Activated naive CD4-positive, alpha-beta T cell treated with anti-CD3 and anti-CD28 coated beads for 36 hours (primary cell): ENCODE measurements around the gene SLC1A1. TPM values are rescaled to one million over a fixed set of nuclear protein-coding genes. Genes with fewer than 3 reads are reported as not detected.

Experiments used
- CTCF ChIA-PET: fragments of 350-600 bp; sonication (Branson Sonifier 250); formaldehyde crosslinking; loops from one replicate; lab custom pipeline; 2021; ENCODE audit warnings: antibody characterized with exemption; lab: Charles Lee
- DNase-seq: peaks from one replicate; pipeline ENCODE4 v3.0.0-alpha.2; 2020
- H3K27ac Mint-ChIP-seq: one replicate; pipeline ENCODE4 v1.8.0; 2021; ENCODE audit warnings: mild to moderate bottlenecking, mixed read lengths
- H3K27me3 Mint-ChIP-seq: one replicate; pipeline ENCODE4 v1.8.0; 2021; ENCODE audit warnings: low read depth, mixed read lengths
- H3K36me3 Mint-ChIP-seq: one replicate; pipeline ENCODE4 v1.8.0; 2021; ENCODE audit warnings: low read depth, mixed read lengths
- H3K4me1 Mint-ChIP-seq: one replicate; pipeline ENCODE4 v1.8.0; 2021; ENCODE audit warnings: low read depth, mixed read lengths
- H3K4me3 Mint-ChIP-seq: one replicate; pipeline ENCODE4 v1.8.0; 2021; ENCODE audit warnings: mild to moderate bottlenecking, moderate library complexity, mixed read lengths
- H3K9me3 Mint-ChIP-seq: one replicate; pipeline ENCODE4 v1.8.0; 2021; ENCODE audit warnings: mixed read lengths
- intact Hi-C: fragments of 100-400 bp; cut with micrococcal nuclease; formaldehyde crosslinking; loops from one replicate; pipeline ENCODE4 v1.15.1; 2023
- total RNA-seq, 2 experiments: library from RNA; stranded (reverse); gene quantifications; one replicate each; pipeline ENCODE4 v1.2.3, GENCODE V29; 2021

SLC1A1 gene
- total RNA-seq, 2 experiments from 2014 or later, result not detected

GRCh38 chr9:4507306-4508130 is 17.2 kb downstream of the SLC1A1 start:
- intact Hi-C loops, result no loop called here
- no peaks in the 10 kb centered on the region for H3K4me1 Mint-ChIP-seq
- no peaks in the 10 kb centered on the region for H3K9me3 Mint-ChIP-seq
- H3K36me3 Mint-ChIP-seq, result no peaks in the 10 kb centered on the region
- H3K4me3 Mint-ChIP-seq, result no peak overlapping the region
- H3K27ac Mint-ChIP-seq, result no peak overlapping the region
- CTCF ChIA-PET, result interaction anchor here (0.6 to 1.5 kb wide), 2 partner anchors 191 to 636 kb away, joined by 3 read pairs; no protein-coding TSS in a partner anchor
- no peaks in the 10 kb centered on the region for H3K27me3 Mint-ChIP-seq
- no peak for DNase-seq

DNA sequence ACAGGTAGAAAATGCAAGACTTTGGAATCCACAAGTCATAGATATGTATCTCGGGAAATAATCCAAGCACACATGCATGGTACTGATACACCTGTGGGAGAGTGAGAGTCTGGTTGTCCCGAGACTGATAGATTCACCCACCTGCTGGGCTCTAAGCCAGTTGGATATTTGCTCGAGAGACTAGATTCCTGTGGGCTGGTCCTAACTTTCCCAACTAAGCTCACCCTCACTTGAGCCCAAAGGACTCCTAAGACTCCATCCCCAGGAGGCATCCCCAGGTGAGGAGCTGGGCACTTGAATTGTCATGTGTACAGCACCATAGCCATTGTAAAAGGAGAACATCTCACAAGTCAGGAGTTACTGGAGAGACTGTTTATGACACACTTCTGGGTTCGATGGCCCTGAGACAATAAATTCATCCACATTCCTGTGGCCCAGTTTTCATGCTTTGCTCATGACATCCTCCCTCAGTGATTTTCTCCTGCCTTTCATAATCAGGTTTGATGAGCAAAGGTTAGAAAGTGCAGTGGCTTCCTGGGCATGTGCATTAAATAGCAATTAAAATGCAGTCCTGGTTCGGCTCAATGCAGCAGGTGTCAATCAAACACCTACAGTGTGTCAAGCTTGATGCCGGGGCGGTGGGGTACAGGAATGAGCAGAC is 18.1 kb downstream of the SLC1A1 start:
- CTCF ChIA-PET, result interaction anchor here (1.5 kb wide), 1 partner anchor 192 kb away, joined by 3 read pairs; no protein-coding TSS in a partner anchor
- intact Hi-C loops, result no loop called here
- no peak overlapping the region for H3K27ac Mint-ChIP-seq

DNA sequence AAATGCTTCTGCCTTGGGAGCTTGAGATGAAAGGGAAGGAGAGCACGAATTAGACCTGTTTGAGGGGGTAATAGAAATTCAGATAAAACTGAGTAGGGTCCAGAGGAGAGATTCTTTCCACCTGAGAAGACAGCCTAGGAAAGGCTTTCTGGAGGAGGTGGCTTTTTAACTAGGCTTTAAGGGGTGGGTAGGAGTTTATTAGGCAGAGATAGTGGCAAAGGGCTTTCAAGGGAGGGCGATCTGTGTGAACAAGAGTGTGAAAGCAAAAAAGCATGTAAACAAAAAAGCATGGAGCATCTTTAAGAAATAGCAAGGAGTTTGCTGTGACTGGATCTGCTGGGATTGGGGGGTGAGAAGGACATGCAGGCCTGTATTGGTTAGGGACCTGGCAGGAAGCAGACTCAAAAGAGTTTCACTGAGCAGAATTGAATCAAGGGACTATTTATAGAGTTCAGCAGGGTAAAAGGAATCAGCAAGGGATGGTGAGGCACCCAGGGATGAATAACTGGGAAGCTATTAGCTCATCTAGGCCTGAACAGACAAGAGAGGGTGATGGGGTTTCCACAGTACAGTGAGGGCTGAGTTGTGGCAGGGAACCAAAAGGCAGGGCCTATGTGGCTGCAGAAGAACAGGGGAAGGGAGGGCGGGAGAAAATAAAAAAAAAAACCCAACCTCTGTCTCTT is 18.8 kb downstream of the SLC1A1 start:
- H3K4me1 Mint-ChIP-seq, result no peaks in the 10 kb centered on the region
- DNase-seq, result no peak
- CTCF ChIA-PET, result interaction anchor here (1.5 kb wide), 1 partner anchor 193 kb away, joined by 3 read pairs; no protein-coding TSS in a partner anchor
- no peaks in the 10 kb centered on the region for H3K9me3 Mint-ChIP-seq
- no peak overlapping the region for H3K27ac Mint-ChIP-seq
- no peaks in the 10 kb centered on the region for H3K27me3 Mint-ChIP-seq
- H3K36me3 Mint-ChIP-seq, result no peaks in the 10 kb centered on the region
- no peak overlapping the region for H3K4me3 Mint-ChIP-seq
- intact Hi-C loops, result no loop called here

More for the DNA sequence above, 18.1 kb downstream of the SLC1A1 start:
- H3K9me3 Mint-ChIP-seq, result no peaks in the 10 kb centered on the region
- no peaks in the 10 kb centered on the region for H3K4me1 Mint-ChIP-seq
- H3K27me3 Mint-ChIP-seq, result no peaks in the 10 kb centered on the region
- no peak for DNase-seq
- no peak overlapping the region for H3K4me3 Mint-ChIP-seq
- no peaks in the 10 kb centered on the region for H3K36me3 Mint-ChIP-seq

- Mint-ChIP-seq H3K9me3 (no peaks in the 10 kb centered on the region), H3K4me3 (no peak overlapping the region), H3K27ac (no peak overlapping the region), H3K36me3 (no peaks in the 10 kb centered on the region), H3K4me1 (no peaks in the 10 kb centered on the region), H3K27me3 (no peaks in the 10 kb centered on the region)
- CTCF ChIA-PET, result no interaction called here
- DNase-seq, result no peak
- intact Hi-C loops, result no loop called here
Observed at GRCh38 chr9:4509590-4509984, 19.3 kb downstream of the SLC1A1 start.

DNA sequence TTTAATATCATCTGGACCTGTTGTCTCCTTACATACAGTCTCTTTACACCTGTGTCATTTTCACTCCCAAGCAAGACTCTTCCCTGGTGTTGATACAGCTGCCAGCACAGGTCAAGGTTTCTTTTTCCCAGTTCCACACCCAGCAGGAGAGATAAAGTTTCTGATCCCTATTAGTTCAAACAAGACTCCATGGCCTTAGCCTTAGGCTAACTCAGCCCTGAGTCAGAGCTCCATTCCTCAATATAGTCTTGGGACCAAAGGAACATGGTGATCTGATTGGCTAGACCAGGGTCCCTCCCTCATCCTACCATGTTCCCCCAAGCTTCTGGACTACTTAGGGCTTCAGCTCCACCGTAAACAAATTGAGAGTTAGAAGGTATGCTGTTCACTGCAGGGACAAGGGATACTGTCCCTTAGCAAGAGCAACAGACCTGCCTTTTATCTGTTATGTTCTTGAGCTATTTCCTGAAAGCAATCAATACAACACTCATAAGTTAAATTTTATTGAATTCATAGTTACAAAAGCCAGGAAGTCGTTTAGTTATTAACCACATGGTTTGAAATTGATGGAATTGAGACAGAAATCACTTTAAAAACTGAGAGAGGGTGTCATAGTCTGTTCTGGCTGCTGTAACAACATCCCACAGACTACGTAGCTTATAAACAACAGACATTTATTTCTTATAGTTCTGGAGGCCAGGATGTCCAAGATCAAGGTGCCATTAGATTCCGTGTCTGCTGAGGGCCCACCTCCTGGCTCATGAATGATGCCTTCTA is 20.5 kb downstream of the SLC1A1 start:
- no peak overlapping the region for H3K4me3 Mint-ChIP-seq
- no peaks in the 10 kb centered on the region for H3K27me3 Mint-ChIP-seq
- intact Hi-C loops, result no loop called here
- no peaks in the 10 kb centered on the region for H3K36me3 Mint-ChIP-seq
- H3K4me1 Mint-ChIP-seq, result no peaks in the 10 kb centered on the region
- H3K9me3 Mint-ChIP-seq, result no peaks in the 10 kb centered on the region
- DNase-seq, result no peak
- CTCF ChIA-PET, result no interaction called here
- H3K27ac Mint-ChIP-seq, result no peak overlapping the region

- H3K27ac Mint-ChIP-seq, result no peak overlapping the region
- no peaks in the 10 kb centered on the region for H3K36me3 Mint-ChIP-seq
- CTCF ChIA-PET, result interaction anchor here (0.5 to 1.0 kb wide), 2 partner anchors 8 to 97 kb away, joined by 3 read pairs; no protein-coding TSS in a partner anchor
- no peak overlapping the region for H3K4me3 Mint-ChIP-seq
- no peak for DNase-seq
- no peaks in the 10 kb centered on the region for H3K27me3 Mint-ChIP-seq
- H3K4me1 Mint-ChIP-seq, result peaks cover 10% of the 10 kb centered on the region
- intact Hi-C loops, result loop anchor here (5.0 kb wide), 1 partner anchor 38 kb away; no protein-coding TSS in a partner anchor
- H3K9me3 Mint-ChIP-seq, result no peaks in the 10 kb centered on the region
Observed at GRCh38 chr9:4514252-4515128, 24.2 kb downstream of the SLC1A1 start.

DNA sequence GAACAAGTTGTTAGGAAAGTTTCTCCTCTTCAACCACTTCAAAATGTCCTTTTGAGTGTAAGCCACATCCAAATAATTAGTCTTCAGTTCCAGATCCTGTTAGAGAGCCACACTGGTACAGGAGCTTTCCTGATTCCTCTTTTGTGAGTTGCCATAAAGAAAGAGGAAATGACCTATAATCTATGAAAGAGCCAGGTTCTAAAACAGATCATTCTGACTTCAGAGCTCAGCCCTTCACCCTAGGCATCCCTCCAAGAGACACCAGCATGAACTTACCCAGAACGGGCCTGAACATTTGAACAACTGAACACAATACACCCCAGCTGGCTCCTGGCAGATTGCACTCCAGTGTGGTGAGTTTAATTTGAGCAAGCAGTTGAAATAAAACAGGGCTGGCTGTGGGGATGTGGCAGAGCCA is 25.7 kb downstream of the SLC1A1 start:
- no peaks in the 10 kb centered on the region for H3K9me3 Mint-ChIP-seq

DNA sequence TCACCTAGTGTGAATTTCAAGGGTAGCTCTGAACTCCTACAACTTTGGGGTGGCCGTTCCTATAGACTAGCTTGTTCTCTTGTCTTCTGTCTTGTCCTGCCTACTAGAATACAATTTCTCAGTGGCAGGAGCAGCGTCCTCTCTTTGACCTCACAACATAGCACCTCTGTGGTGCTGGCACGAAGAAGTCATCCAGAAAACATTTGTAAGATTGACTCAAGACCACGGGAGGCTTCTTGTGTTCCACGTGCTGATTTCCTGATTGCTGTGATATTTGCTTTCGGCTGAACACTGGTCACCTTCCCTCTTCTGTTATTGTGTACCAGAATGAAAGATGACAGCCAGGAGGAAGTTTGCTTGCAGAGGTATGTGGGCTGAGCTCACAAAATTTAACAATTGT is 27.0 kb downstream of the SLC1A1 start:
- H3K9me3 Mint-ChIP-seq, result no peaks in the 10 kb centered on the region
- DNase-seq, result no peak
- H3K4me1 Mint-ChIP-seq, result peaks cover 22% of the 10 kb centered on the region
- H3K36me3 Mint-ChIP-seq, result no peaks in the 10 kb centered on the region
- CTCF ChIA-PET, result no interaction called here
- no peak overlapping the region for H3K27ac Mint-ChIP-seq
- no peaks in the 10 kb centered on the region for H3K27me3 Mint-ChIP-seq
- H3K4me3 Mint-ChIP-seq, result no peak overlapping the region
- intact Hi-C loops, result loop anchor here (5.0 kb wide), 1 partner anchor 35 kb away; no protein-coding TSS in a partner anchor

More for the DNA sequence above, 25.7 kb downstream of the SLC1A1 start:
- Mint-ChIP-seq H3K36me3 (no peaks in the 10 kb centered on the region), H3K4me1 (peaks cover 22% of the 10 kb centered on the region), H3K27ac (no peak overlapping the region), H3K27me3 (no peaks in the 10 kb centered on the region), H3K4me3 (no peak overlapping the region)
- intact Hi-C loops, result loop anchor here (5.0 kb wide), 1 partner anchor 36 kb away; no protein-coding TSS in a partner anchor
- no peak for DNase-seq
- CTCF ChIA-PET, result interaction anchor here (0.7 kb wide), 1 partner anchor 190 kb away, joined by 3 read pairs; no protein-coding TSS in a partner anchor

GRCh38 chr9:4519604-4520003 is 29.3 kb downstream of the SLC1A1 start:
- H3K36me3 Mint-ChIP-seq, result no peaks in the 10 kb centered on the region
- peaks cover 22% of the 10 kb centered on the region for H3K4me1 Mint-ChIP-seq
- CTCF ChIA-PET, result no interaction called here
- H3K27me3 Mint-ChIP-seq, result no peaks in the 10 kb centered on the region
- peak; percentile 53 for DNase-seq
- H3K9me3 Mint-ChIP-seq, result no peaks in the 10 kb centered on the region
- no peak overlapping the region for H3K27ac Mint-ChIP-seq
- H3K4me3 Mint-ChIP-seq, result no peak overlapping the region
- intact Hi-C loops, result loop anchor here (5.0 kb wide), 1 partner anchor 33 kb away; no protein-coding TSS in a partner anchor

GRCh38 chr9:4520055-4520454 is 29.8 kb downstream of the SLC1A1 start:
- H3K4me3 Mint-ChIP-seq, result no peak overlapping the region

DNA sequence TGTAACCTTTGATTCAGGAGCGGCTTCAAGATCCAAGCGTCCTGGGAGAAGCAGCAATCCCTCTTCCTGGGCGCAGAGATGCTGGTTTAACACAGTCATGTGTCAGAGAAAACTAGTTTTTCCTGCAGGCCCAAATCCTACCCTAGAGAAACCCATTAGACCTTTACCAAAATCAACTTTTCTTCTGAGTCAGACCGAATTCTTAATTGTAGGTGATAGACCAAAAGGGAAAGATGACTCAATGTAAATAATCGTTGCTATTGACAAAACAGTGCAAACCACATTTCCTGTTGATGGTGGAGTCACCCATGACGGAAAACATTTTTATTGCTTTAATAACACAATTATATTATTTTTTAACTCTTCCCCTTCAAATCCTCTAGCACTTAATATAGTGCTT is 40.1 kb downstream of the SLC1A1 start:
- Mint-ChIP-seq H3K4me1 (peaks cover 20% of the 10 kb centered on the region), H3K27me3 (no peaks in the 10 kb centered on the region), H3K4me3 (no peak overlapping the region), H3K36me3 (no peaks in the 10 kb centered on the region), H3K9me3 (peaks cover 6% of the 10 kb centered on the region), H3K27ac (no peak overlapping the region)
- intact Hi-C loops, result no loop called here
- CTCF ChIA-PET, result no interaction called here
- DNase-seq, result no peak

More at GRCh38 chr9:4520055-4520454, 29.8 kb downstream of the SLC1A1 start:
- intact Hi-C loops, result no loop called here
- peaks cover 22% of the 10 kb centered on the region for H3K4me1 Mint-ChIP-seq
- CTCF ChIA-PET, result no interaction called here
- H3K36me3 Mint-ChIP-seq, result no peaks in the 10 kb centered on the region
- no peaks in the 10 kb centered on the region for H3K9me3 Mint-ChIP-seq
- DNase-seq, result no peak
- no peaks in the 10 kb centered on the region for H3K27me3 Mint-ChIP-seq
- no peak overlapping the region for H3K27ac Mint-ChIP-seq
